Right ventricle myocardium superior (tissue), 1 donor: ENCODE data around the gene TPPP. TPM values are rescaled to one million over a fixed set of nuclear protein-coding genes. Genes with fewer than 3 reads are reported as not detected.

Source experiments
- ATAC-seq: fragments of 200-7000 bp; cut with Tn5 transposase; one replicate; pipeline ENCODE4 v1.9.1; 2020; ENCODE audit warnings: mild to moderate bottlenecking; ENCODE audit not compliant: poor library complexity
- DNase-seq: peaks from one replicate; pipeline ENCODE4 v3.0.0-alpha.2; 2020
- intact Hi-C: fragments of 100-400 bp; cut with DNase I; formaldehyde crosslinking; loops from one replicate; pipeline ENCODE4 v1.11.2; 2022
- total RNA-seq: library from RNA; stranded (reverse); fragmentation: NEBNext Ultra II Directional; extraction: Animal tissue kit (Norgen Biotek cat#: 25700); gene quantifications from one replicate; pipeline ENCODE4 v1.2.1, GENCODE V29; 2021
- donor health status: DM: no; HTN: yes; CAD: no; lungs with severe emphysema.

The TPPP gene
- total RNA-seq, 1 donor from 2014 or later = 39.7 TPM

GRCh38 chr5:622946-623522 lies 70.1 kb downstream of the TPPP start:
- DNase-seq (peak; percentile 27), ATAC-seq (no peak)
- intact Hi-C loops = no loop called here

- DNase-seq (no peak), ATAC-seq (no peak)
- intact Hi-C loops = no loop called here
These were observed 70.8 kb downstream of the TPPP start for GRCh38 chr5:622359-622758.

GRCh38 chr5:621341-621761 lies 71.8 kb downstream of the TPPP start:
- no peak for ATAC-seq
- peak; percentile 18 for DNase-seq
- intact Hi-C loops = no loop called here

GRCh38 chr5:620586-621180 lies 72.5 kb downstream of the TPPP start:
- peak; percentile 26 for DNase-seq
- intact Hi-C loops = no loop called here
- ATAC-seq = no peak

GRCh38 chr5:620152-620551 lies 73.0 kb downstream of the TPPP start:
- no peak for ATAC-seq
- peak; percentile 17 for DNase-seq
- intact Hi-C loops = no loop called here

- intact Hi-C loops = no loop called here
- DNase-seq = no peak
- ATAC-seq = no peak
These were observed 73.7 kb downstream of the TPPP start for GRCh38 chr5:619444-619843.

GRCh38 chr5:618450-618849 lies 74.7 kb downstream of the TPPP start:
- DNase-seq (no peak), ATAC-seq (no peak)
- intact Hi-C loops = no loop called here

GRCh38 chr5:617896-618295 lies 75.3 kb downstream of the TPPP start:
- intact Hi-C loops = no loop called here
- ATAC-seq = no peak
- DNase-seq = no peak

GRCh38 chr5:616484-617039 lies 76.6 kb downstream of the TPPP start:
- ATAC-seq (no peak), DNase-seq (no peak)
- intact Hi-C loops = no loop called here

- DNase-seq (no peak), ATAC-seq (peak; percentile 51)
- intact Hi-C loops = no loop called here
These were observed 80.4 kb downstream of the TPPP start for GRCh38 chr5:612498-613424.

GRCh38 chr5:611731-612486 lies 81.2 kb downstream of the TPPP start, which contains the start of gene CEP72:
Gene CEP72 (plus strand): TSS chr5:612340. CDS start chr5:612362, 22 bp downstream.
- intact Hi-C loops = no loop called here
- ATAC-seq = peak; percentile 99

GRCh38 chr5:610744-611730 lies 82.1 kb downstream of the TPPP start:
- intact Hi-C loops = no loop called here
- ATAC-seq (no peak), DNase-seq (no peak)

More at GRCh38 chr5:611731-612486, 81.2 kb downstream of the TPPP start, which contains the start of gene CEP72:
- DNase-seq = peak; percentile 94

GRCh38 chr5:610011-610743 lies 83.0 kb downstream of the TPPP start:
- DNase-seq (no peak), ATAC-seq (no peak)
- intact Hi-C loops = no loop called here
